Measurements from ENCODE around the gene SYT1.
A peak's percentile ranks its signal among the peaks of the same experiment; 100 is the strongest.

Gene SYT1

DNA sequence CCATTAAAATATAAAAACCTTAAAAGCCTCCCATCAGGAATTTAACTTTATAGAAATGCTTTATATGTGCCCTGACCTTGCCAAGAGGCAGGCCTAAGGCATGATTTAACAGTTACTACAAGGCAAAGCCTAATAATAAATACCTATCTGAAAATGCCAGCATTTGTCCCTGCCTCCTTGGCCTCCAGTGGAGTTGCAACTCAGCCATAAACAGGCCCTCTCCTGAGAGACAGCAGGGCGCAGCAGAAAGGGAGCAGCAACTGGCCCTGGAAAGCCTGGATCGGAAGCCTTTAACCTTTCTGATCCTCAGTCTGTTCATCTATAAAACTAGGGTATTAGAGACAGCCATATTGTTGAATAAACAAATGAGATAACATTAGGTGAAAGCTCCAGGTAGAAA, 501.8 kb downstream of the SYT1 start:
- DNase-seq = no peak

DNA sequence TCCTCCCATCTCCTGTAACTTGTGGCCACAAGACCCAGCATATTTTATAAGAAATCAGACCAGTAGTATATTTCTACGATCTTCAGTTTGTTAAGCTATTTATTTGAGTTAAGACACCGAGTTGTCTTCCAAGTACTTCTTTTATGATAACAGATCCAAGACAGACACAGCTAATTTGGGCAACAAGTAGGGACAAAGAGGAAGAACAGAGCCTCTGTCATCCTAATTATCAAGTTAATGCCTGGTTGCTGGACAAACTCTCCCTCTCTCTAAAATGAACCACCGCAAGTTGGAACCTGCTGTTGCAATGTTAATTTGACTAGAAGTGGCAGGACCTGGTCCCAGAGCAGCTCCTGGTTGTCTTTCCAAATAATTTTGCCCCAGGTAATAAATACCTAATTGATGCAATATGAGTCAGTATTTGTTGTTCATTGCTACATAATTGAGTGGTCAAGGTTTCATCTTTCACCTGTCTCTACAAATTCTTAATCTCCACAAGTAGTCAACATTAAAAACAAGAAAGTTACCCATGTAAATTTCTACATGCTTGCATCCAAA, 502.5 kb downstream of the SYT1 start:
- DNase-seq = no peak

GRCh38 chr12:79370021-79370420, 505.4 kb downstream of the SYT1 start:
- DNase-seq = no peak

GRCh38 chr12:79371226-79371625, 506.7 kb downstream of the SYT1 start:
- DNase-seq = no peak

DNA sequence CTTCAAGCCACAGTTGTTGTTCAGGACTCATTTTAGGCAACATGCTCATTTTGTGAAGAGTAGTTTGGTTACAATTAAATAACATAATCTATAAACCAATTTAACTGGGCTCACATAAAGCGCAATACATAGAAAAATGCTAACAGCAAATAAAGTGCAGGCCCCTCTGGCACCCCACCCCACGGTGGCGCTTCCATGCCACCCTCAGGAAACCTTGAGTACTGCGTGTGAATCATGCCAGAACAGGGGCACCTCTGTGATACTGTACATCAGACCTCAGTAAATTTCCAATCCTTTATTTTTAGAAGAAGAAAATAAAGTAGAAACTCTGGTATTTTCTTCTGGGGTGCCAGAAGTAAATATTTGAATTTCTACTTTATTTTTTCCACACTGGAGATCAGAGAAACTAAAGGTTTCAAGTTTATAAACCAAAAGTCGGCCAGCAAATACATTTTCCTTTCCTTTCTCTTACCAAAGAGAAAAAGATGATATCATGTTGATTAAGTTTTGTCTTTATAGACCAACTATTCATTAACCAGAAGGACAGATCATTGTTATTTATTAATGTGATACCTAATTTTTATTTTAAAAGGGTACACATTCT, 509.4 kb downstream of the SYT1 start:
- DNase-seq = peak; percentile 21

- no peak for DNase-seq
Measured at GRCh38 chr12:79374545-79374944, 510.0 kb downstream of the SYT1 start.

DNA sequence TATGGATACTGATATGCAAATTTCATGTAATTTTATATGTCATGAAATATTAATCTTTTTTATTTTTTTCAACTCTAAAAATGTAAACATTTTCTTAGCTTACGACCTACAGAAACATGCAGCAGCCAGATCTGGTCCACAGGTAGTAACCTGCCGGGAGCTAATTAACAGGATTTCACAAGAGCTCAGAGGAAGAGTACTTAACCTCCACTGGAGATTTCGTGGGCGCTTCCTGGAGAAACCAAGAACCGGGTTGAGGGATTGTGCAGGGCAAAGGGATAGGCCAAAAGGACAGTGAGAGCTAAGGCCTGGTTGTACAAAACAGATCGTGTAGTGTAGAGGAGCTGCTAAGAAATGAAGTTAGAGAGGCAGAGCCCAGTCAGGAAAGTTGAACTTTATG, 510.5 kb downstream of the SYT1 start:
- DNase-seq = no peak

DNA sequence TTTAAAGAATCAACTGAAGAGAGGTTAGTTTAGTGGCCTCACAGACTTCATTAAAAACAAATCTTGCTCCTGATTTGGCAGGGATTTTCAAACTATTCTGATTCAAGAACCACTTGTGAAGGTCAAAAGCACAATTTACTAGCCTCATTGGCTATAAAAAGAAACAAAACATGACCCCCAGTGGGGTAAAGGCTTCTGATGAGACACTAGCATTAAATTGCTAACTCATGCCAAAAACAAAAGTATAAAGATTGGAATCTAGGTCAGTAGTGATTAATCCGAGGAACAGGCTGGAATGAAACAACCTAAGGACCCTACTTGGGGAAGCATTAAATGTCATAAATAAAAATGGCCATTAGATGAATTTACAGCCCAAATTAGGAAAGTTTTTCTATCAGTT, 513.9 kb downstream of the SYT1 start:
- DNase-seq = no peak

DNA sequence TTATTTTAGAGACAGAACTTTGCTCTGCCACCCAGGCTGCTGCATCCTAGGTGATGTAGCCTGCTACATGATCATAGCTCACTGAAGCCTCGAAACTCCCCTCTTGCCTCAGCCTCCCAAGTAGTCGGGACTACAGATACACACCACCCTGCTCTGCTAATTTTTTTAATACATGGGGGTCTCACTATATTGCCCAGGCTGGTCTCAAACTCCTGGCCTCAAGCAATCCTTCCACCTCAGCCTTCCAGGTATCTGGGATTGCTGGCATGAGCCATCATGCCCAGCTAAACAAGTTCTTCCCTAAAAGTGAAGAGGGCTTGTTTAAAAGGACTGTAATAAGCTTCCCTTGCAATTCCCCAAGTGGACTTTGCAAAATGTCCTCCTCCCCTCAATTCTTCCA, 515.8 kb downstream of the SYT1 start:
- no peak for DNase-seq

DNA sequence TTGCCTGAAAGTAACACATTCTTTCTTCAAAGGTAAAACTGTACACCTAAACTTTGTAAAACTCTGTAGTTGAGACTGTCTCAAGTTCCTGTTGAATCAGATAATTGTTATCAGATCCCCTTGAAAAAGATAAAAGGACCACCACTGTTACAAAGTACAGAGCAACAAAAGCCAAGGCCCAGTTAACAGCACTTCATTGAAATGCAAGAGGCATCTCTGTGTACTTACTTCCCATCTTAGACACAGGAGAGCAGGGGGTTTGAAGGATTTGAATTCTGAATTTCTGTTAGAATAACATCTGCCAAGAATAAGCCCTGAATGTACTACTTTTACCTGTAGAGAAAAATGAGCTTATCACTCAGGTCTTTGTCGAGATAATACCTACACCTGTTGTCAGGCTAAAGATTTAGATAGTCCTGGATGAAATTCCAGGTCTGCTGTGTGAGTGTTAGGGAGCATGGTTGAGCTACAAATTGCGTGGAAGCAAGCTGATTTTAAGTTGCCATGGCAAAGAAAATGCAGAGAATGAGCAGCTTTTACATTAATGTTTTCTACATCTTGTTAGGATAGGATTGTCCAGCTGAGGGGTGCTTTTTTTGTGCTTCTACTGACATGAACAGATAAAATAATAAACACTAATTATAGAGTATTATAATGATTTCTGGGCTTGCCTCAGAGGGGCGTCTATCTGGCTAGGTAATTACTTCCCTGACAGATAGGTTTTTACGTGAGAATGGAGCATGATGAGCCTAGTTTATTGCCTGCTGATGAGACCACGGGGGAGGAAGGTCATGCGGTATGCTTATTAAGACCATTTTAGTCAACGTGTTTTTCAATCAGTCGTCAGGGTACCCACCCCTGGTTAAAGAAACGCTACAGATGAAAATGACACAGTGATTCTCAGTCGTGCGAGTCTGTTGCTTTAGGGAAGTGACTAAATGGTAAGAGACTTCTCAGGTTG, 517.0 kb downstream of the SYT1 start:
- no peak for DNase-seq

- DNase-seq = no peak
Measured at GRCh38 chr12:79384551-79384950, 520.0 kb downstream of the SYT1 start.

GRCh38 chr12:79388011-79388410, 523.4 kb downstream of the SYT1 start:
- DNase-seq = no peak

DNA sequence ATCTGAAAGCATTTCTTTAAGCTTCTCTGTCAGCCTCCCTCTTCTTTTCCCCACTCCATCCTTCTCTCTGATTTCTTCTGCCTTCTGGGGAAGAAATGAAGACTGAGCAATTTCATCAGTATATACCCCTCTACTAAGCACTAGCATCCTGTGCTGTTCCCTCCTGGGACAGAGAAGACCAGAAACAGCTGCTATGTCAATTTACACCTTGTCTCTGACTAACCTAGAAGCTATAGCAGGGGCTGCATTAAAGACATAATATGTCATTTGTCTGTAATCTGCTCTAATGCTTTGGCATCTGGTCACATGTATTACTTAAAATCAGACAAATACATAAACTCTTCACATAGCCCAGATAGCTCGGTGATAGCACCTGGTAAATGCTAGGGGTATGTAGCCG, 529.3 kb downstream of the SYT1 start:
- no peak for DNase-seq

DNA sequence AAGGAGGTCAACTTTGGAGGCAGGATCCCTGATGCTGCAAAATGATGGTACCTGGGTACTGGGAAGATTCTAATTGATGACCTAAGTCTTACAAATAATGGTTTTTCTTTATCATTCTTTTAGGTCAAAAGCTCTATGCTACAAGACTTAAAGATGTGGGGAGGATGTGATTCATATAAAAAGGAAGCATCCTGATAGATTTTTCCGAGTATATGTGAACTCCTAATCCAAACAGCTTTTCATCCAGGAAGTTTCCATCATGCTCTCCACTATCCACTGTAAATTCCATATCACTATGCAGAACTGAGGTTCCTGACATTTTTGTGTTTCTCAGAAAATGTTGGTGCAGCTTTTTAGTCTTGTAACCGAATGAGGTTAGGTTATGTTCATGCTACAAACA, 533.0 kb downstream of the SYT1 start:
- DNase-seq = no peak

DNA sequence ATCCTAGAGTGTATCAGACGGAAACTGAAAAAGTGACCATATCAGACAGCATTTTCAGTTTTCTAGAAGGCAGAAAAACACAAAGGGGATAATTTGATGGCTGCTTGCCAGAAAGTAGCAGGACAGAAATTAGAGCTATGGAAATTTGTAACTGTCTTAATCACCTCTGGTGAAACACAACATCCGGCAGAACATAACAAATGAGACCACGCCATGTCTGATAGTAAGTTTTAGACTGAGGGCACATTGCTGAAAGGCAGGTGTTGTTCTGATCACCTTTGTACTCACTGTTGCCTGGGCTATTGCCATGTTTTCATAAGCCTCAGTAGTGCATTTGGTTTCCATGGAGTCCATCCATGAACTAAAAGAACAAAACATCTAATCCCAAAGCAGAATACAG, 535.9 kb downstream of the SYT1 start:
- no peak for DNase-seq

GRCh38 chr12:79402606-79403005, 538.0 kb downstream of the SYT1 start:
- DNase-seq = peak; percentile 51

GRCh38 chr12:79406993-79407392, 542.4 kb downstream of the SYT1 start:
- no peak for DNase-seq

- peak; percentile 76 for DNase-seq
Measured at GRCh38 chr12:79407671-79408622, 543.4 kb downstream of the SYT1 start.

- no peak for DNase-seq
Measured at GRCh38 chr12:79408689-79409088, 544.1 kb downstream of the SYT1 start.

DNA sequence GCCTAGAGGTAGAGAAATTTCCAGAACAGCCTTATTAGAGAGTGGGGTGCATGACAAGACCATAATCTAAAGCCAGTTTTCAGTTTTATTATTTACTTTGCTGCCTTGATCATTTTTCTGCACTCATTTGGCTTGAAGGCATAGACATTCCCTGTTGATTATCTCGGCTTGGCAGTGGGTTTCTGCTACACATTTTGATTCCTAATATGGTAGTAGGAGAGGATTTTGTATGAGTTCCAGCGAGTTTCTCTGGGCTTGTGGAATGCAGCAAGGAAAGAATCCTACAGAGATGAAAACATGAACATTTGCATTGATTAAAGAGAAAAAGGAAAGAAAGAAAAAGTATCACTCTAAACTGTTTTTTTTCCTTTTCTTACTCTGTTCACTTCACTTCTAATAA, 545.0 kb downstream of the SYT1 start:
- DNase-seq = peak; percentile 48

GRCh38 chr12:79411791-79412190, 547.2 kb downstream of the SYT1 start:
- DNase-seq = no peak

GRCh38 chr12:79413796-79414195, 549.2 kb downstream of the SYT1 start:
- no peak for DNase-seq

GRCh38 chr12:79414252-79414651, 549.7 kb downstream of the SYT1 start:
- DNase-seq = no peak
